HG02981 (cell line): ENCODE measurements around the gene VWA5B2.

Experiments
- ATAC-seq: cut with Tn5 transposase; IDR thresholded peaks from one replicate; pipeline ENCODE4 v1.9.1; 2021; ENCODE audit warnings: mild to moderate bottlenecking, moderate library complexity; ENCODE audit not compliant: unreplicated experiment

VWA5B2 gene

GRCh38 chr3:184229394-184230080, at the start of gene VWA5B2:
VWA5B2 (plus strand) TSS chr3:184229585; CDS start chr3:184230529, 944 bp downstream.
- ATAC-seq, result peak; percentile 79

- ATAC-seq, result no peak
These were observed 49.2 kb upstream of the VWA5B2 start for GRCh38 chr3:184180165-184180564.

- ATAC-seq, result no peak
These were observed 47.8 kb upstream of the VWA5B2 start for GRCh38 chr3:184181596-184181995.

GRCh38 chr3:184183679-184184078, 45.7 kb upstream of the VWA5B2 start:
- no peak for ATAC-seq

GRCh38 chr3:184184546-184185230, 44.7 kb upstream of the VWA5B2 start:
- ATAC-seq, result no peak

GRCh38 chr3:184185461-184186183, 43.8 kb upstream of the VWA5B2 start:
- peak; percentile 90 for ATAC-seq

GRCh38 chr3:184186184-184186901, 43.0 kb upstream of the VWA5B2 start, which contains the start of gene ABCF3:
ABCF3 (plus strand) TSS chr3:184186199; CDS start chr3:184186208, 9 bp downstream.
- peak; percentile 25 for ATAC-seq

GRCh38 chr3:184186902-184187207, 42.5 kb upstream of the VWA5B2 start:
- no peak for ATAC-seq

- ATAC-seq, result no peak
These were observed 41.3 kb upstream of the VWA5B2 start for GRCh38 chr3:184188080-184188479.

- ATAC-seq, result no peak
These were observed 40.0 kb upstream of the VWA5B2 start for GRCh38 chr3:184189421-184189820.

- ATAC-seq, result no peak
These were observed 36.5 kb upstream of the VWA5B2 start for GRCh38 chr3:184192889-184193288.

- no peak for ATAC-seq
These were observed 35.3 kb upstream of the VWA5B2 start for GRCh38 chr3:184193991-184194539.

- no peak for ATAC-seq
These were observed 32.8 kb upstream of the VWA5B2 start for GRCh38 chr3:184196536-184196935.

- no peak for ATAC-seq
These were observed 30.9 kb upstream of the VWA5B2 start for GRCh38 chr3:184198509-184198908.

GRCh38 chr3:184200825-184201224, 28.6 kb upstream of the VWA5B2 start:
- ATAC-seq, result no peak

GRCh38 chr3:184203526-184203925, 25.9 kb upstream of the VWA5B2 start:
- no peak for ATAC-seq

- ATAC-seq, result no peak
These were observed 20.1 kb upstream of the VWA5B2 start for GRCh38 chr3:184209146-184209923.

GRCh38 chr3:184211297-184211696, 18.1 kb upstream of the VWA5B2 start:
- ATAC-seq, result no peak

- ATAC-seq, result no peak
These were observed 17.7 kb upstream of the VWA5B2 start for GRCh38 chr3:184211718-184212117.

- no peak for ATAC-seq
These were observed 10.6 kb upstream of the VWA5B2 start for GRCh38 chr3:184218814-184219213.
